GM13976 (cell line): ENCODE results near the gene CPNE5.

ENCODE experiments used
- DNase-seq: peaks from one replicate; pipeline ENCODE4 v3.0.0; 2012; ENCODE audit warnings: low spot score
- in situ Hi-C: fragments of 300-500 bp; cut with MboI; formaldehyde crosslinking; loops from one replicate; pipeline ENCODE4 v1.12.0; 2022; ENCODE audit warnings: low sequenced_read_pairs, mixed read lengths, inconsistent platforms; ENCODE audit not compliant: unreplicated experiment
- TF ChIP-seq, protein P1 (sequence below): IDR thresholded peaks from 2 replicates; pipeline ENCODE4 v1.5.1; 2012; ENCODE audit warnings: borderline replicate concordance, mild to moderate bottlenecking; ENCODE audit not compliant: insufficient read depth; ENCODE audit errors: extremely low read depth, missing control alignments, control extremely low read depth

Gene CPNE5

DNA sequence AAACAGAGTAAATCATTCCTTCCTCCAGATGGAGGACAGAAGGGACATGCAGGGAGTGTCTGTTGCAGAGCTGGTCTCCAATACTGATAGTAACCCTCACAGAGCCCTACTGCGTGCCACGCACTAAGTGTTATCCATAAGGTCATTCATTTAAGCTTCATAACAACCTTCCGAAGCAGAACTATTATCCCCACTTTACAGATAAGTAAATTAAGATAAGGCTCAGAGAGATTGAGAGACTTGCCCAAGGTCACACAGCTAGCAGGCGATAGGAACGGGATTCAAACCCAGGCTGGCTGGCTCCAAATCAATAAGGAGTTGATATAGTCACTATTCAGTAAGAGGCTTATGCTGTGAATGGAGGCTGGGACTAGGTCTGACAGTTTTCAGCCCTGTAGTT is 30.6 kb downstream of the CPNE5 start:
- no peak for DNase-seq
- in situ Hi-C loops = no loop called here

DNA sequence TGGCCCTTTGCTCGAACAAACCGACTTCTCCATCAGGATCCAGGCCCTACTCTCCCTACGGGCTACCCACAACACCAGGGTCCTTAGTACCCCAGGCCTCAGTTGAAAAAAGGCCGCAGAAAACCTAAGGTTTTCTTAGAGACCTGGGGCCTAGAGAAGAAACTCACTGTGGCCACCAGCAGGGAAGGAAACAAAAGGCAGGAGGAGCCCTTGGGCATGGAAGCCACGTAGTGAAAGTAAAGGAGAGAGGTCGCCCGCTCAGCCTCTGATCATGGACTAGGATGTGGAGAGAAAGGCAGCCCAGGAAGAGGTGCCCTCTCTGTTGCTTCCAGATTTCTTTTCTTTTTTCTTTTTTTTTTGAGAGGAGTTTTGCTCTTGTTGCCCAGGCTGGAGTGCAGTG is 31.5 kb downstream of the CPNE5 start:
- no peak for DNase-seq
- in situ Hi-C loops = no loop called here
- TF ChIP-seq, protein P1, sequence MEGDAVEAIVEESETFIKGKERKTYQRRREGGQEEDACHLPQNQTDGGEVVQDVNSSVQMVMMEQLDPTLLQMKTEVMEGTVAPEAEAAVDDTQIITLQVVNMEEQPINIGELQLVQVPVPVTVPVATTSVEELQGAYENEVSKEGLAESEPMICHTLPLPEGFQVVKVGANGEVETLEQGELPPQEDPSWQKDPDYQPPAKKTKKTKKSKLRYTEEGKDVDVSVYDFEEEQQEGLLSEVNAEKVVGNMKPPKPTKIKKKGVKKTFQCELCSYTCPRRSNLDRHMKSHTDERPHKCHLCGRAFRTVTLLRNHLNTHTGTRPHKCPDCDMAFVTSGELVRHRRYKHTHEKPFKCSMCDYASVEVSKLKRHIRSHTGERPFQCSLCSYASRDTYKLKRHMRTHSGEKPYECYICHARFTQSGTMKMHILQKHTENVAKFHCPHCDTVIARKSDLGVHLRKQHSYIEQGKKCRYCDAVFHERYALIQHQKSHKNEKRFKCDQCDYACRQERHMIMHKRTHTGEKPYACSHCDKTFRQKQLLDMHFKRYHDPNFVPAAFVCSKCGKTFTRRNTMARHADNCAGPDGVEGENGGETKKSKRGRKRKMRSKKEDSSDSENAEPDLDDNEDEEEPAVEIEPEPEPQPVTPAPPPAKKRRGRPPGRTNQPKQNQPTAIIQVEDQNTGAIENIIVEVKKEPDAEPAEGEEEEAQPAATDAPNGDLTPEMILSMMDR = no peak

More for the DNA sequence above, 30.6 kb downstream of the CPNE5 start:
- TF ChIP-seq, protein P1 = no peak

DNA sequence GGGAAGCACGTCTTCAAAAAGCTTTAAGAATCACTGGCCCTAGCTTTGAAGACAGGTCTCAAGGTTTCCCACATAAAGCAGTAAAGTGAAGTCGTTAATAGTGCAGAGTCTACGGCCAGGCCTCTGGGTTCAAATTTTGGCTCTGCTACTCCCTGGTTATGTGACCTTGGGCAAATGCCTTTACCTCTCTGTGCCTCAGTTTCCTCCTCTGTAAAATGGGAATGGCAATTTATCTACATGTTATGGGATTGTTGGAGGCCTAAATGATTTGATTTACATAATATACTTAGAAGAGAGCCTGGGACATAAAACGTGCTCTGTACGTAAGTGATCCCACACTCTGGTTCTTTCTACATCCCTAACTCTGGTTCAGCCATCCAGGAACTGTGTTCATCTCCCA is 32.1 kb downstream of the CPNE5 start:
- DNase-seq = no peak
- TF ChIP-seq, protein P1 = no peak
- in situ Hi-C loops = no loop called here

DNA sequence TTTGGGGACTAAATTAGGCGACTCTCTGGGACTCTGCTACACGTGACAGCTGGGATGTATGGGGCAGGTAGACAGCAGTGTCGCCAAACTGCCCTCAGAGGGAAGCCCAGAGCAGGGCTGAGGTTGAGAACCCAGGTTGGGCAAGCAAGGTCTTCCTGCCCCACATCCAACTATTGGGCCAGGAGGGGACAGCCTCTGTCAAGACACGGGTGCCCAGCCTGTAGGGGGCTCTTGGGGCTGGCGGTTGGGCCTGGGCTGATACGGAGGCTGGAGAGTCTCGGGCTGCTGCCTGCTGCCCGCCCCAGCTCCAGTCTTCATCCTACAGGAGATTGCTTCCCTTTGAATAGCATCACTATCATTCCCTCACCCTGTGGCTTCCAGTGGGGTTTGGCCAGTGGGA is 33.3 kb downstream of the CPNE5 start:
- no peak for DNase-seq
- in situ Hi-C loops = no loop called here
- TF ChIP-seq, protein P1 = no peak

DNA sequence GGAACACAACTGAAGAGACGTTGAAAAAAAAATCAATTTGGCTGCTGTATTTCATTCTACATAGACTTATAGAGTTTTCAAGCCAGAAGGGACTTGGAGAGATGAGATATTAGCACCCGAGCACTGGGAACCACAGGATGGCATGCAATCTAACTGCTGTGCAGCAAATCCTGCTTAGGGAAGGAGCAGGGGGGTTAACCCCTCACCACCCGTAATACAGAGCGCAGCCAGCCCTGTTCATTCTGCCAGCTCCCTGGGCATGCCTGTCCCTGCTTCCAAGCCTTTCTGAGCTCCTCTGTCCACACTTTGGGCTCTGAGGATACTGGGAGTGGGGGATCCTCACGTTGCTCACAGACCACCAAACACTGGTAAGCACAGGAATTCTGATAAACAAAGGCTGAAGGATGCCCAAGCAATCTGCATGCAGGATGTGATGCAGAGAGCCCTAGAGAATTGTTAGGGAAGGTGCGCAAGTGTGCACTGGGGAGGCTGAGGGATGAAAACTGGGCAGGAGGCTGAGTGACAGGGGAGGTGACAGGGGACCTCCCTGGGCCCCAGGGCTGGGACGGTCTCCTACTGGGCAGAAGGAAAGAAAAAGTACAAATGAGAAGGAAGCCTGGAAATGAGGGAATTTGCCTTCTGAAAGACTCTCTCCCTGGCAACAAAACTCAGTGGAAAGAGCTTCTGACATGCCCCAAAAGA is 34.0 kb downstream of the CPNE5 start:
- in situ Hi-C loops = no loop called here
- TF ChIP-seq, protein P1 = no peak
- DNase-seq = no peak

DNA sequence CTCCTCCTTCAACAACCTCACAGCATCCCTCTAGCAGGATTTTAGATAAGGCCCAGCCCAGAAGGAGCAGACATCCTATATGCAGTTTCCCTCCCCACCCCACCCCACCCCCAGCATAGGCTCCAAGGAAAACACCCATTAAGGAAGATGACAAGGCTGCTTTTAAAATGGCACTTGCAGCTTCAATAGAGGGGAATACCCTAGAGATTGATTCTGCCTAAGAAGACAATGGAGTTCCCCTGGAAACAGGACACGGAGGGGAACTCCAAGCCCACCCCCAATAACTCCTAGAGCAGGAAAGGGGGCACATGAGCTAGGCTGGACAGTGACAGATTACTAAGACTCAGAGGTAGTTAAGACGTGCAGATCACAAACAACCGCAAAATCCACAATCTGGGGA is 34.7 kb downstream of the CPNE5 start:
- TF ChIP-seq, protein P1 = no peak
- in situ Hi-C loops = no loop called here
- DNase-seq = no peak

DNA sequence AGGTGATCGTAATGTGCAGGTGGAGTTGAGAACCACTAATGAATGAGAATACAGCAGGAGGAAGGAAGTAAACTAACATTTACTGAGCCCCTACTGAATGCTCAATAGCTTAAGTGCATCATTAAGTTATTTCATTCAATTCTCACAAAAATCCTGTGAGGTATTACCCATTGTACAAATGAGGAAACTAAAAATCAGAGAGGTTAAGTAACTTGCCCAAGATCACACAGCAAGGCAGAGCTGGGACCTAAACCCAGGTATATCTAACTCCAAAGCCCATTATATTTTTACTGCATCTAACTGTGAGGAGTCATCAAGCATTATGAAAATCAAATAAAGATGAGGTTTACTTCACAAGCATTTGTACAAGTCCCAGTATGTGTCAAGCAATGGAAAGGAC is 35.3 kb downstream of the CPNE5 start:
- TF ChIP-seq, protein P1 = no peak
- no peak for DNase-seq
- in situ Hi-C loops = no loop called here
